Stomach (tissue), 9 donors: ENCODE results near the gene CCDC97. TPM values are rescaled to one million over a fixed set of nuclear protein-coding genes. Genes with fewer than 3 reads are reported as not detected.
"Not testable (repeated sequence)": the region's sequence is repeated elsewhere in the genome, so short reads cannot be mapped to it uniquely, and the experiment has no call there.

ENCODE experiments used
- DNase-seq, 2 donors: peaks; one replicate each; pipeline versions ENCODE4 v3.0.0 to v3.0.0-alpha.2; 2013 to 2019
- H3K27ac ChIP-seq, 5 donors: fragments of 200-600 bp in 4 of 5; sonication (generic) in 4 of 5; one replicate each; pipeline ENCODE4 v1.5.1; 2013 to 2019; ENCODE audit warnings: mild to moderate bottlenecking in 1 of 5, moderate library complexity in 1 of 5
- H3K27me3 ChIP-seq, 3 donors: fragments of 200-600 bp; sonication (generic); one replicate each; pipeline ENCODE4 v1.5.1; 2017 to 2019; ENCODE audit warnings: mixed run types in 1 of 3
- H3K36me3 ChIP-seq, 4 donors: fragments of 200-600 bp; sonication (generic); 1 replicate in 3 of 4; 2 replicates in 1 of 4; pipeline ENCODE4 v1.5.1; 2016 to 2019
- H3K4me1 ChIP-seq, 4 donors: fragments of 200-600 bp; sonication (generic); one replicate each; pipeline ENCODE4 v1.5.1; 2016 to 2019
- H3K4me3 ChIP-seq, 4 donors: fragments of 200-600 bp; sonication (generic) in 3 of 4; one replicate each; pipeline ENCODE4 v1.5.1; 2016 to 2019; ENCODE audit warnings: mild to moderate bottlenecking in 1 of 4
- H3K9me3 ChIP-seq, 4 donors: fragments of 200-600 bp; sonication (generic); one replicate each; pipeline ENCODE4 v1.5.1; 2016 to 2019
- EP300 ChIP-seq: sonication (generic); formaldehyde crosslinking; IDR thresholded peaks from one replicate; pipeline ENCODE4 v1.6.1; 2017; ENCODE audit warnings: antibody characterized with exemption
- POLR2A ChIP-seq, 4 donors: fragments of 450-650 bp; IDR thresholded peaks; one replicate each; pipeline ENCODE4 v1.6.1; 2016; ENCODE audit warnings: antibody characterized with exemption in 4 of 4, control low read depth in 2 of 4, mild to moderate bottlenecking in 1 of 4, moderate library complexity in 1 of 4
- POLR2AphosphoS5 ChIP-seq, 3 donors: sonication (generic); formaldehyde crosslinking; IDR thresholded peaks; one replicate each; pipeline ENCODE4 v1.6.1; 2016; ENCODE audit warnings: antibody characterized with exemption in 3 of 3
- WGBS, 5 donors: extraction: QIAGEN DNeasy Blood & Tissue Kit in 3 of 5; methylation state at CpG; one replicate each; pipeline versions ENCODE4 v1.1.5 to v1.1.7; 2013 to 2018; 5-methylcytosine and 5-hydroxymethylcytosine counted together
- intact Hi-C: fragments of 100-400 bp; cut with DNase I; formaldehyde crosslinking; loops from one replicate; pipeline ENCODE4 v1.15.1; 2023; ENCODE audit warnings: low total_unique reads
- polyA plus RNA-seq, 3 donors: library from polyadenylated mRNA; stranded (reverse); fragments of 200-250 nt; gene quantifications; one replicate each; pipeline ENCODE4 v1.2.3, GENCODE V29; 2013
- total RNA-seq, 5 donors: library from RNA; depleted of rRNA; stranded (reverse); fragments of >200 nt; gene quantifications; one replicate each; pipeline versions ENCODE4 v1.1.0 to v1.2.3, GENCODE V29; 2014 to 2016
- TF ChIP-seq, protein P1 (sequence below), 7 experiments: fragments of 450-650 bp in 4 of 7; fragments of 200-600 bp in 3 of 7; sonication (generic) in 3 of 7; IDR thresholded peaks; one replicate each; pipeline ENCODE4 v1.5.1; 2016 to 2019; ENCODE audit warnings: antibody characterized with exemption in 7 of 7, control low read depth in 2 of 7, mild to moderate bottlenecking in 1 of 7
- donor health status: healthy with polysubstance abuse.
- donor health status: Bipolar disorder and iron deficiency.
- donor health status: healthy.

The CCDC97 gene
- total and polyA plus RNA-seq, 8 donors, result 2.2 to 62.6 (median 13.3) TPM

DNA sequence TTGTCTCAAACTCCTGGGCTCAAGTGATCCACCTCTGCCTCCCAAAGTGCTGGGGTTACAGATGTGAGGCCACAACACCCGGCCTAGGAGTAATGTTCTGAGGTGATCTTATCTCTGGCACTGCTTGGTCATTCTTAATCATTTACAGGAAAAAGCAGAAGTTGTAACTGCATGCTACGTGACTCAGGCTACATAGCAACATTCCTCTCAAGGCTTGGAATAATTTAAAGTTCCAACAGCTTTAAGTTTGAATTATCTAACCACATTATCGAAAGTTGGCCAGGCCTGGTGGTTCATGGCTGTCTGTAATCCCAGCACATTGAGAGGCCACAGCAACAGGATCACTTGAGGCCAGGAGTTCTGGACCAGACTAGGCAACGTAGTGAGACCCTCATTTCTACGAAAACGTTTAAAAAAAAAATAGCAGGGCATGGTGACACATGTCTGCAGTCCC is 57.9 kb downstream of the CCDC97 start:
- no peak overlapping the region for H3K4me3 ChIP-seq
- 30 to 46% (median 34%) methylated on average over 6 of the region's 6 CpGs for WGBS, 5 donors
- no peaks in the 10 kb centered on the region for H3K27me3 ChIP-seq
- H3K36me3 ChIP-seq, result no peaks in the 10 kb centered on the region
- no peaks in the 10 kb centered on the region for H3K9me3 ChIP-seq
- H3K27ac ChIP-seq, result peak overlapping the region; percentile 49 to 82 (median 69)
- peak in 1 of 3 donors; percentile 13 for TF ChIP-seq POLR2AphosphoS5 (IDR thresholded peaks at IDR 0.05)
- no peak for TF ChIP-seq POLR2A (IDR thresholded peaks at IDR 0.05)
- TF ChIP-seq, protein P1, sequence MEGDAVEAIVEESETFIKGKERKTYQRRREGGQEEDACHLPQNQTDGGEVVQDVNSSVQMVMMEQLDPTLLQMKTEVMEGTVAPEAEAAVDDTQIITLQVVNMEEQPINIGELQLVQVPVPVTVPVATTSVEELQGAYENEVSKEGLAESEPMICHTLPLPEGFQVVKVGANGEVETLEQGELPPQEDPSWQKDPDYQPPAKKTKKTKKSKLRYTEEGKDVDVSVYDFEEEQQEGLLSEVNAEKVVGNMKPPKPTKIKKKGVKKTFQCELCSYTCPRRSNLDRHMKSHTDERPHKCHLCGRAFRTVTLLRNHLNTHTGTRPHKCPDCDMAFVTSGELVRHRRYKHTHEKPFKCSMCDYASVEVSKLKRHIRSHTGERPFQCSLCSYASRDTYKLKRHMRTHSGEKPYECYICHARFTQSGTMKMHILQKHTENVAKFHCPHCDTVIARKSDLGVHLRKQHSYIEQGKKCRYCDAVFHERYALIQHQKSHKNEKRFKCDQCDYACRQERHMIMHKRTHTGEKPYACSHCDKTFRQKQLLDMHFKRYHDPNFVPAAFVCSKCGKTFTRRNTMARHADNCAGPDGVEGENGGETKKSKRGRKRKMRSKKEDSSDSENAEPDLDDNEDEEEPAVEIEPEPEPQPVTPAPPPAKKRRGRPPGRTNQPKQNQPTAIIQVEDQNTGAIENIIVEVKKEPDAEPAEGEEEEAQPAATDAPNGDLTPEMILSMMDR (IDR thresholded peaks at IDR 0.05), result no peak
- intact Hi-C loops, result no loop called here
- H3K4me1 ChIP-seq, result peaks cover 23 to 48% (median 32%) of the 10 kb centered on the region in 4 donors
- DNase-seq, result peak in 1 of 2 donors; percentile 59

DNA sequence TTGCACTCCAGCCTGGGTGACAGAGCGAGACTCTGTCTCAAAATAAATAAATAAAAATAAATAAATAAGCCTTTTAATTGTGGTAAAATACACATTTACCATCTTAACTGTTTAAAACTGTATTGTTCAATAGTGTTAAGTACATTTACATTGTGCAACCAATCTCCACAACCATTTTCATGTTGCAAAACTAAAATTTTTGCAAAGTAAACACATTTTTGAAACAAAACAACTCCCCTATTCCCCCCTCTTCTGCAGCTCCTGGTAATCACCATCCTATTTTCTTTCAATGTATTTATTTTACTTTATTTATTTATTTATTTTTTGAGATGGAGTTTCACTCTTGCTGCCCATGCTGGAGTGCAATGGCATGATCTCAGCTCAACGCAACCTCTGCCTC is 59.8 kb downstream of the CCDC97 start:
- intact Hi-C loops, result no loop called here
- Histone ChIP-seq H3K36me3 (no peaks in the 10 kb centered on the region), H3K9me3 (no peaks in the 10 kb centered on the region), H3K27ac (no peak overlapping the region), H3K4me1 (peaks cover 24 to 49% (median 32%) of the 10 kb centered on the region in 4 donors), H3K27me3 (no peaks in the 10 kb centered on the region), H3K4me3 (no peak overlapping the region)
- TF ChIP-seq EP300 (no peak), POLR2AphosphoS5 (IDR thresholded peaks at IDR 0.05) (no peak), POLR2A (IDR thresholded peaks at IDR 0.05) (no peak)
- TF ChIP-seq, protein P1 (IDR thresholded peaks at IDR 0.05), result no peak
- WGBS, 5 donors, result 94 to 100% (median 98%) methylated on average over 2 of the region's 2 CpGs
- no peak for DNase-seq

DNA sequence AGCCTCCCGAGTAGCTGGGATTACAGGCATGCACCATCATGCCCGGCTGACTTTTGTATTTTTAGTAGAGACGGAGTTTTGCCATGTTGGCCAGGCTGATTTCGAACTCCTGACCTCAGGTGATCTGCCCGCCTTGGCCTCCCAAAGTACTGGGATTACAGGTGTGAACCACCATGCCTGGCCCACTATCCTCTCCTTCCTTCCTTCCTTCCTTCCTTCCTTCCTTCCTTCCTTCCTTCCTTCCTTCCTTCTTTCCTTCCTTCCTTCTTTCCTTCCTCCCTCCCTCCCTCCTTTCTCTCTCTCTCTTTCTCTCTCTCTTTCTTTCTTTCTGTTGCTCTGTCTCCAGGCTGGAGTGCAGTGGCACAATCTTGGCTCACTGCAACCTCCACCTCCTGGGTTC is 61.1 kb downstream of the CCDC97 start:
- H3K36me3 ChIP-seq, DNase-seq, H3K9me3 ChIP-seq, H3K27ac ChIP-seq, intact Hi-C loops, H3K4me3 ChIP-seq, H3K27me3 ChIP-seq: not testable (repeated sequence)
- peaks cover 27 to 52% (median 37%) of the 10 kb centered on the region in 4 donors for H3K4me1 ChIP-seq
- 88 to 97% (median 95%) methylated on average over 5 of the region's 5 CpGs for WGBS, 5 donors

DNA sequence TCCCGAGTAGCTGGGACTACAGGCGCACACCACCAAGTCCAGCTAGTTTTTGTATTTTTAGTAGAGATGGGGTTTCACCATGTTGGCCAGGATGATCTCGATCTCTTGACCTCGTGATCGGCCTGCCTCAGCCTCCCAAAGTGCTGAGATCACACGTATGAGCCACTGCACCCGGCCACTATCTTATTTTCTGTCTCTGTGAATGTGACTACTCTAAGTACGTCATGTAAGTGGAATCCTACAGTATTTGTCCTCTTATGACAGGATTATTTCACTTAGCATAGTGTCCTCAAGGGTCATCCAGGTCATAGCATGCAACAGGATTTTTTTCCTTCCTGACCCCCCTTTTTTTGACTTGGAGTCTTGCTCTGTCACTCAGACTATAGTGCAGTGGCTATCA is 61.6 kb downstream of the CCDC97 start:
- no peaks in the 10 kb centered on the region for H3K27me3 ChIP-seq
- no peak for TF ChIP-seq POLR2AphosphoS5 (IDR thresholded peaks at IDR 0.05)
- TF ChIP-seq EP300, result no peak
- TF ChIP-seq, protein P1 (IDR thresholded peaks at IDR 0.05), result no peak
- no peak for TF ChIP-seq POLR2A (IDR thresholded peaks at IDR 0.05)
- no peak for DNase-seq

DNA sequence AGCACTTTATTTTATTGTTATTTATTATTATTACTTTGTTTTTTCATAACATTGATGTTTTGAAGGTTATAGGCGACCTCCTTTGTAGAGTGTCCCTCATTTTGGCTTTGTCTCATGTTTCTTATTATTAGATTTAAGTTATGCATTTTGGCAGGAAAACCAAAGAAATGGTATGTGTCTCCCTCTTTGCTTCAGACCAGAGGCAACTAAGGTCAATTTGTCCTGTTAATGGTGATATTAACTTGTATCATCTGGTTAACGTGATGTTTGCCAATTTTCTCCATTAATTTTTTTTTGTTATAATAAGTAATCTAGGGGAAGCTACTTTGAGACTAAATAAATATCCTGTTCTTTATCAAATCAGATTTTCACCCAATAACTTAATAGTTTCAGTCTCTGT is 62.5 kb downstream of the CCDC97 start:
- Histone ChIP-seq H3K36me3 (no peaks in the 10 kb centered on the region), H3K9me3 (no peaks in the 10 kb centered on the region), H3K27me3 (no peaks in the 10 kb centered on the region), H3K4me1 (peaks cover 27 to 52% (median 46%) of the 10 kb centered on the region in 4 donors), H3K4me3 (no peak overlapping the region), H3K27ac (no peak overlapping the region)
- TF ChIP-seq POLR2A (IDR thresholded peaks at IDR 0.05), result no peak
- TF ChIP-seq, protein P1 (IDR thresholded peaks at IDR 0.05), result no peak
- TF ChIP-seq POLR2AphosphoS5 (IDR thresholded peaks at IDR 0.05), result no peak
- TF ChIP-seq EP300, result no peak
- 58 to 75% (median 61%) methylated on average over 2 of the region's 2 CpGs for WGBS, 5 donors
- no peak for DNase-seq
- intact Hi-C loops, result no loop called here

More for the DNA sequence above, 61.6 kb downstream of the CCDC97 start:
- Histone ChIP-seq H3K4me3 (no peak overlapping the region), H3K9me3 (no peaks in the 10 kb centered on the region), H3K27ac (no peak overlapping the region), H3K36me3 (no peaks in the 10 kb centered on the region), H3K4me1 (peaks cover 30 to 52% (median 41%) of the 10 kb centered on the region in 4 donors)
- intact Hi-C loops, result no loop called here
- 90 to 97% (median 95%) methylated on average over 8 of the region's 8 CpGs for WGBS, 5 donors
